Measurements from ENCODE around the gene CILP. TPM values are rescaled to one million over a fixed set of nuclear protein-coding genes. Genes with fewer than 3 reads are reported as not detected.

The CILP gene
- total RNA-seq, 1 experiment from 2014 or later, result 0.08 TPM

GRCh38 chr15:65195548-65195923 is 15.7 kb downstream of the CILP start:
- POLR2A ChIA-PET, result no interaction called here
- BruUV-seq (replicated peaks), result no TSS peak

GRCh38 chr15:65194826-65195547 is 16.3 kb downstream of the CILP start:
- TF ChIP-seq POLR2AphosphoS5 (IDR thresholded peaks at IDR 0.05; ENCODE audit: low read depth, low read length) (no peak), CTCF (IDR thresholded peaks at IDR 0.05) (no peak), TCF7L2 (IDR thresholded peaks at IDR 0.05; ENCODE audit: low read depth, low read length) (no peak), SIN3A (IDR thresholded peaks at IDR 0.05; ENCODE audit: borderline replicate concordance, insufficient read depth, low read depth, low read length) (no peak), REST (IDR thresholded peaks at IDR 0.05; ENCODE audit: insufficient read depth in 1 of 2, low read depth in 2 of 2, low read length in 1 of 2) (no peak)
- ChIA-PET POLR2A (no interaction called here), CTCF (interaction anchor here (0.5 to 0.7 kb wide), 3 partner anchors 9 to 122 kb away, joined by 3 to 5 read pairs (median 5); no protein-coding TSS in a partner anchor)
- H3K4me3 ChIP-seq (ENCODE audit: low read depth in 2 of 2, low read length in 2 of 2), result no peak overlapping the region
- no peaks in the 10 kb centered on the region for H3K4me1 ChIP-seq (ENCODE audit: control insufficient read depth, insufficient read depth, low read length)
- DNase-seq (ENCODE audit: low read depth, low spot score), result no peak
- BruUV-seq (replicated peaks), result no TSS peak
- intact Hi-C loops (cut with micrococcal nuclease; ENCODE audit: unreplicated experiment), result no loop called here
- ATAC-seq, result peak; percentile 19; the same call in 1 of the 2 replicates
- H3K27me3 ChIP-seq (ENCODE audit: control insufficient read depth, insufficient read depth, low read length), result no peaks in the 10 kb centered on the region
- H3K36me3 ChIP-seq (ENCODE audit: control insufficient read depth, insufficient read depth, low read length), result no peaks in the 10 kb centered on the region
- no peak overlapping the region for H3K27ac ChIP-seq (ENCODE audit: low read length)
- in situ Hi-C loops (cut with HindIII; ENCODE audit: low pct_unique_long_range_greater_than_20kb, low sequenced_read_pairs), result no loop called here
- H3K9me3 ChIP-seq (ENCODE audit: control insufficient read depth, insufficient read depth, low read depth, low read length), result no peaks in the 10 kb centered on the region

More at GRCh38 chr15:65195548-65195923, 15.7 kb downstream of the CILP start:
- H3K9me3 ChIP-seq (ENCODE audit: control insufficient read depth, insufficient read depth, low read depth, low read length), result no peaks in the 10 kb centered on the region
- H3K27me3 ChIP-seq (ENCODE audit: control insufficient read depth, insufficient read depth, low read length), result no peaks in the 10 kb centered on the region
- DNase-seq (ENCODE audit: low read depth, low spot score) (no peak), ATAC-seq (no peak)
- H3K27ac ChIP-seq (ENCODE audit: low read length), result no peak overlapping the region
- TF ChIP-seq CTCF (IDR thresholded peaks at IDR 0.05) (no peak), POLR2AphosphoS5 (IDR thresholded peaks at IDR 0.05; ENCODE audit: low read depth, low read length) (no peak), TCF7L2 (IDR thresholded peaks at IDR 0.05; ENCODE audit: low read depth, low read length) (no peak), SIN3A (IDR thresholded peaks at IDR 0.05; ENCODE audit: borderline replicate concordance, insufficient read depth, low read depth, low read length) (no peak), REST (IDR thresholded peaks at IDR 0.05; ENCODE audit: insufficient read depth in 1 of 2, low read depth in 2 of 2, low read length in 1 of 2) (no peak)
- no peaks in the 10 kb centered on the region for H3K4me1 ChIP-seq (ENCODE audit: control insufficient read depth, insufficient read depth, low read length)
- intact Hi-C loops (cut with micrococcal nuclease; ENCODE audit: unreplicated experiment), result no loop called here
- no peaks in the 10 kb centered on the region for H3K36me3 ChIP-seq (ENCODE audit: control insufficient read depth, insufficient read depth, low read length)
- no peak overlapping the region for H3K4me3 ChIP-seq (ENCODE audit: low read depth in 2 of 2, low read length in 2 of 2)
- CTCF ChIA-PET, result interaction anchor here (0.5 kb wide), 1 partner anchor 28 kb away, joined by 5 read pairs; no protein-coding TSS in a partner anchor
- in situ Hi-C loops (cut with HindIII; ENCODE audit: low pct_unique_long_range_greater_than_20kb, low sequenced_read_pairs), result no loop called here
